H7 (cell line): Measurements from ENCODE around the gene FAM47E. TPM values are rescaled to one million over a fixed set of nuclear protein-coding genes. Genes with fewer than 3 reads are reported as not detected.

Experiments used
- DNase-seq: peaks from one replicate; pipeline ENCODE4 v3.0.0; 2012
- H3K27me3 ChIP-seq: 2 replicates; pipeline ENCODE4 v1.6.0; 2011; ENCODE audit warnings: mild to moderate bottlenecking, low read length; ENCODE audit not compliant: control insufficient read depth, insufficient read depth
- H3K36me3 ChIP-seq: replicated peaks from 2 replicates; pipeline ENCODE4 v1.5.1; 2011; ENCODE audit warnings: low read length; ENCODE audit not compliant: control insufficient read depth, insufficient read depth
- H3K4me3 ChIP-seq: 2 replicates; pipeline ENCODE4 v1.5.1; 2011; ENCODE audit warnings: low read depth, mild to moderate bottlenecking, control low read depth, low read length, moderate library complexity; ENCODE audit not compliant: insufficient read depth
- total RNA-seq: library from RNA; depleted of rRNA; stranded (reverse); fragments of >200 nt; shearing (Covaris generic); gene quantifications from 2 replicates; pipeline ENCODE4 v1.2.3, GENCODE V29; 2014; rRNA removed

The FAM47E gene
- total RNA-seq, 1 experiment from 2014 or later = 0.17 TPM

DNA sequence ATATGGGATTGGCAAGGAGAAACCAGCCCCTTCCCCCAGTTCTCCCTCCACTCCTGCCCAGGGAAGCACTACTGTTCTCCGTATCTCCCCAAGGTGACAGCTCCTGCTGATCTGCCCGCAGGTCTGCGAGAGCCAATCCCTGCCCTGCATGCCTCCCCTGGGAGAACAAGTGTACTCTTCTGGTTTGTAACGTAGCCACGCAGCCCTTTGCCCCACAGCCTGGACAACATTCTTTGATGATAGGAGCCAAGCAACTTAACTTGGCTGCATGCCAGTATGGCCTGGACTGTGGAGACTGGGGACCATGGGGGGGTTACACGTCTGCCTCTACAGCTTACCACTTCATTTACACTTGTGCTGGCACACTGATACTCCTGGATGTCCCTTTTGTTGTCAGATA, 57.0 kb downstream of the FAM47E start:
- Histone ChIP-seq H3K27me3 (peaks cover 26% of the 10 kb centered on the region), H3K4me3 (no peak overlapping the region), H3K36me3 (peaks cover 2% of the 10 kb centered on the region; the same call in 1 of the 2 replicates)
- DNase-seq = no peak

DNA sequence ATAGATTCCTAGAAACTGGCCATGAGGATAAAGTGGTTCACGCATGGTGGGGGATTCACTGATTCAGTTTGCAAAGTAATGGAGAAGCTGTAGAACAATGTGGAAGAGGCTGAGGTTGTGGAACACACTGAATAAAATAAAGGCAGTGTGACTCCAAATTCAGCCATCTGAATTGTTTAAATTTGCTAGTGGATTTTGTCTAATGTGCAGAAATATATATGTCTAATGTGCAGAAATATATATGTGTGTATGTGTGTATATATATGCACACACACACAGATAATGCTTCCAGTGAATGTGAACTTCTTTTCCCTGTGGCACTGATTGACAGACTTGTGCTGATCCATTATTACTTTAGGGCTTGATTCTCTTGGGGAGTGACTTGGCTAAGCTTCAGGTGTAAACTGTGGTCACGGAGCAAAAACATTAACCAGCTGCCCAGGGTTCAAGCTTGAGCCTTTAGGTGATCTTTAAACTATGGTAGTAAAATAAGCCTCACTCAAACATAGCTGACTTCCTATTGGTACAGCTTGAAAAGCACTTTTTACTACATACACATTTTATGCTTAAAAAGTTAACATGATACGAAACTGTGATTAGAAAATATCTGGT, 58.5 kb downstream of the FAM47E start:
- DNase-seq = no peak
- H3K36me3 ChIP-seq = peaks cover 2% of the 10 kb centered on the region; the same call in 1 of the 2 replicates
- no peak overlapping the region for H3K4me3 ChIP-seq
- peaks cover 24% of the 10 kb centered on the region for H3K27me3 ChIP-seq

DNA sequence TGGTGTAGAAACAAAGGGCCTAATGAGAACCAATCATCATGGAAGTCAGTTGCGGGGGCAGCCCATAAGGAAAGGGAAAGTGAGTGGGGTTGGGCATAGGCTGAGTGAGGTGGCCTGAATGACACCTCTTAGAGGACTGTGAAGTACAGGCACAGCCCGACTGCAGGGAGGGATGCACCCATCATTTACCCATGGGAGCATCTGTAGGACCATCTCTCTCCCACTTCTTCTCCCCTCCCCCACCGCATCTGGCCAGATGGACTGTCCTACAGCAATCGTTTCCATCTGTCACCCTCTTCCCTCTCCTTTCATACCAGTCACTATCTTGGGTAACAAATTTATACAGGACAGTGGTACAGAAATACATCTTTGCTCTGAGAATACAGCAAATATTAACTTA, 59.2 kb downstream of the FAM47E start:
- no peak for DNase-seq
- Histone ChIP-seq H3K4me3 (no peak overlapping the region), H3K36me3 (peaks cover 2% of the 10 kb centered on the region; the same call in 1 of the 2 replicates), H3K27me3 (peaks cover 18% of the 10 kb centered on the region)

DNA sequence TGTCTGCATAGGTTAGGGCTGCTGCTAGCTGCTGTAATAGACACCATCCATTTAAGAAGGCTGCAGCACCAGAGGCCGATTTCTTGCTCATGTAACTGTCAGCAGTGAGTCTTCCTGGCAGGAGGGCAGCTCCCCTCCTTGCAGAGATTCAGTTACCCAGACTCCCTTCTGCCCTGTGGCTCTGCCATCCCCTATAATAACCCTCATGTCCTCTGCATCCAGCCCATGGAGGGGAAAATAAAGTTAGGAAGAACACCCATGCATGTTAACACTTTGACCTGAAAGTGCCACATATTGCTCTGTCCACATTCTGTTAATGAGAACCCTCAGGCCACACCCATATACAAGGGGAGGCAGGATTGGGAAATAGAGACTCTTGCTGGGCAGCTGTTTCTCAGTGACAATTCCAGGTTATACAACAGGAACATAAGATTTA, 60.4 kb downstream of the FAM47E start:
- peaks cover 8% of the 10 kb centered on the region; the same call in 1 of the 2 replicates for H3K27me3 ChIP-seq
- DNase-seq = no peak
- no peak overlapping the region for H3K4me3 ChIP-seq
- H3K36me3 ChIP-seq = peaks cover 2% of the 10 kb centered on the region; the same call in 1 of the 2 replicates

DNA sequence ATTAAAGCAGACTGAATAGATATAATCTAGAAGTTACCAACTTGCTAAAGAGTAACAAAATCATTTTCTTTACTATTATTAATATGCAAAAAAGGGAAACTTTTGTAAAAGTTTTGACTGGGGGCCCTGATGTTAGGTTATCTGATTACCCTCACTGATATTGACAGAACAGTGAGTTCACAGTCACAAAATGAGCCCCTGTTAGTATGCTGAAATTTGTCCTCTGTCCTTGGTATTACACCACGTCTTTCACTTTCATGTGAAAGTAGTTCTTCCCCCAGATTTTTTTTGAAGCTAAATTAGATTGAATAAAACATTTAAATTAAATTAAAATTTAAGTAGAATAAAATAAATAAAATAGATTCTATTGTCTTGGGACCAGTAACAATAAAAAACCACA, 60.9 kb downstream of the FAM47E start:
- no peak for DNase-seq
- Histone ChIP-seq H3K4me3 (no peak overlapping the region), H3K36me3 (peaks cover 2% of the 10 kb centered on the region; the same call in 1 of the 2 replicates), H3K27me3 (peaks cover 3% of the 10 kb centered on the region; the same call in 1 of the 2 replicates)

DNA sequence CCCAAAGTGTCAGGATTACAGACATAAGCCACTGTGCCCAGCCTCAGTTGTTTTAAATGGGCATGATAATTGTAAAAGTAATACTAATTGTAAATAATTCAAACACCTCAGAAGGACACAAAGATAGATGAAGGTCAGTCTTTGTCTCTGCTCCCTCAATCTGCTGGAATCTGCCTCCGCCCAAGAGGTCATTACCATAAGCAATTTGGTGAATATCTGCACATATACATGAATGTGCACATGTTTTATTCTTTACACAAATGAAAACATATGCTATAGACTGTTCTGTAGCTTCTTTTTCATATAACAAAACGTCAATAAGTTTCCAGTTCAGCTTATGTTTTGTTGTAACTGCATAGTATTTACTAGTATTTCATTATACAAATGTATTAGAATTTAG, 62.0 kb downstream of the FAM47E start:
- peaks cover 2% of the 10 kb centered on the region; the same call in 1 of the 2 replicates for H3K36me3 ChIP-seq
- no peaks in the 10 kb centered on the region for H3K27me3 ChIP-seq
- DNase-seq = no peak
- H3K4me3 ChIP-seq = no peak overlapping the region

DNA sequence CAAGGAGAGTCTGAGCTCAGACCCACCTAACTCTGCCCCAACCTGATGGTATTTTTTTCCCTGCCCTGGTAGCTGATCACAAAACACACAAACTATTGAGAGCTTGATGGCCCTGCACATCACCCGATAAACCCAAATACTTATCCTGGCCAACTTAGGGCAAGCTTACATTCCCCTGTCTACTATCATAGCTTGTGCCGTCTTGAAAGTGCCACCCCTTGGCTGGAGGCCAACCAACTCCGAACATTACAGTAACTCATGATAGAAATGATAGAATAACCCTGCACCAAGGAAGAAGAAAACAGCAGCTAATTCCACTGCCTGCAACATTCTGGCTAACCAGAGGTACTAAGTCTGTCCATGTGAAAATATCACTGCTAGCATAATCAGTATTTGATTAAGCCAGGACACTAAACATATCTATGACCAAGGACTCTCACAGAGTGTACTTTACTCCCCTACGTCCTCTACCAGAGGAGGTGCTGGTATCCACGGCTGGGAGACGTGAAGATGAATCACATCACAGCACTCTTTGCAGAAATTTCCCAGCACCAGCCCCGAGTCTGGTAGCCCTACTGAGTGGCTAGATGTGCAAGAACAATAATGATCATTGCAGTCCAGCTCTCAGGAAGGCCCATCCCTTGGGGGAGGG, 63.9 kb downstream of the FAM47E start:
- H3K27me3 ChIP-seq = no peaks in the 10 kb centered on the region
- no peak for DNase-seq
- H3K36me3 ChIP-seq = no peaks in the 10 kb centered on the region

DNA sequence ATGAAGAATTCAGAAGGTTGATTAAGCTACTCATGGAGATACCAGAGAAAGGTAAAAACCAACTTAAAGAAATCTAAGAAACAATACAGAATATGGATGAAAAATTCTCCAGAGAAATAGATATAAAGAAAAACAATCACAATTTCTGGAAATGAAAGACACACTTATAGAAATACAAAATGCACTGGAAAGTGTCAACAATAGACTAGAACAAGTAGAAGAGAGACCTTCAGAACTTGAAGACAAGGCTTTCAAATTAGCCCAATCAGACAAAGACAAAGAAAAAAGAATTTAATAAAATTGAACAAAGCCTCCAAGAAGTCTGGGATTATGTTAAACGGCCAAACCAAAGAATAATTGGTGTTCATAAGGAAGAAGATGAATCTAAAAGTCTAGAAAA, 64.6 kb downstream of the FAM47E start:
- DNase-seq = no peak
- H3K36me3 ChIP-seq = no peaks in the 10 kb centered on the region
- H3K4me3 ChIP-seq = no peak overlapping the region
- no peaks in the 10 kb centered on the region for H3K27me3 ChIP-seq

More for the DNA sequence above, 63.9 kb downstream of the FAM47E start:
- no peak overlapping the region for H3K4me3 ChIP-seq

DNA sequence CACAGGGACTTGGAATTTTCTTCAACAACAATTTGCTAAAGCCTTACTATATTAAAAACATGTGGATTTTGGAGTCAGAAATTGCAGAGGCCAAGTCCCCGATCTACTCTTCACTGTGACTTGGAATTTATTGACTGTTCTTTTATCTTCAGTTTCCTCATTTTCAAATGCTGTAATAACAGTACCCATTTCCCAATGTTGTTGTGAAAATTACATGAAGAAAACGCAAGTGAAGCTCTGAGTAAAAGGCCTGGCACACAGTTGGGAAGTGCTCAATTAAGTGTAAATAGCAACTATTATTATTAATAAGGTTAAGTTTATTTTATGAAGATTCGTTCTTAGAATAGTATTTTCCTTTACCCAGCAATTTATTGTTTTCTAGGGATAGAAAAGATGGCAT, 70.7 kb downstream of the FAM47E start:
- H3K4me3 ChIP-seq = no peak overlapping the region
- H3K36me3 ChIP-seq = no peaks in the 10 kb centered on the region
- no peak for DNase-seq
- no peaks in the 10 kb centered on the region for H3K27me3 ChIP-seq

DNA sequence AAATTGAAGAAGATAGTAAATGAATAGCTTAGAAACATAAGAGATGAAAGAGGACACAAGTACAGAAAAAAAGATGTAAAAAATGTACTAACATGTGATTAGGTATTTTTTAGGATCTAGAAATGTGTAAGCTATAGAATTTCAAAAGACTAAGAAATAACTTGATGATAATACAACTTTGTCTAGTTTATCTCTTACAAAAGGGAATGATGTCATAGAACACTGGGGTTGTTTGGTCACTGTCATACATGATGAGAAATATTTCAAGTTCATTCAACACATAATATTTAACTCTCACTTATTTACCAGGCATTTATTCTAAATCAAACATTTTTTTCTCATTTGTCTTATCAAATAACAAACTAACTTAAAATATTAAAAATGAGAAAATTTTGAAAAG, 73.6 kb downstream of the FAM47E start:
- H3K36me3 ChIP-seq = no peaks in the 10 kb centered on the region
- H3K4me3 ChIP-seq = no peak overlapping the region
- H3K27me3 ChIP-seq = no peaks in the 10 kb centered on the region
- DNase-seq = no peak

DNA sequence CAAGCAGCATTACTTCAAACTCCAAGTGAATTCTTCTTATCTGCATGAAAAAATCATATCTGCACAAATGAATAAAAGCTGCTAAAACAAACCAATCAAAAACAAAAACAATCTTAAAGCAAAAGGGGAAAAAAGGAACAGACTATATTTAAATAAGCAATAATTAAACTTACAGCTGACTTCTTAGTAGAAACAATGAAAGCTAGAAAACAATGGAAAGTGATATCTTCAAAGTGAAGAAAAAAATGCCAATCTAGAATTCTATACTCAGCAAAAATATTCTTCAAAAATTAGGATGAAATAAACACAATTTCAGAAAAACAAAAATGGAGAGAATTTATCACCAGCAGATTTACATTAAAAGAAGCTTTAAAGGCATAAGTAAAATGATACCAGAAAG, 75.0 kb downstream of the FAM47E start:
- H3K27me3 ChIP-seq = no peaks in the 10 kb centered on the region
- H3K4me3 ChIP-seq = no peak overlapping the region
- H3K36me3 ChIP-seq = no peaks in the 10 kb centered on the region
- DNase-seq = no peak

Other genes starting within 250 kb of the FAM47E start
- not detected in 2 replicates for gene CXCL9, start 244.2 kb upstream of the FAM47E start, total RNA-seq
- gene CXCL10, start 228.2 kb upstream of the FAM47E start, total RNA-seq = not detected in 2 replicates
- not detected in 2 replicates for gene CXCL11, start 215.7 kb upstream of the FAM47E start, total RNA-seq
- 0.42 TPM in 1 of 2 replicates, not detected in the other for gene ART3, start 177.0 kb upstream of the FAM47E start, total RNA-seq
- 102 and 122 TPM in 2 replicates for gene NUP54, start 103.3 kb upstream of the FAM47E start, total RNA-seq
- 39.4 and 53.0 TPM in 2 replicates for gene SCARB2, start 37.9 kb upstream of the FAM47E start, total RNA-seq
- gene STBD1, start 55.0 kb downstream of the FAM47E start, total RNA-seq = 1.6 and 1.7 TPM in 2 replicates
- not detected in 2 replicates for gene CCDC158, start 169.4 kb downstream of the FAM47E start, total RNA-seq
- 52.8 and 55.8 TPM in 2 replicates for gene SHROOM3, start 183.5 kb downstream of the FAM47E start, total RNA-seq